Coronary artery (tissue), 2 donors: Measurements from ENCODE around the gene DGKI.

ENCODE experiments used
- DNase-seq: peaks from one replicate; pipeline ENCODE4 v3.0.0-alpha.2; 2017; ENCODE audit warnings: low spot score
- H3K27ac ChIP-seq, 2 donors: fragments of 200-600 bp; sonication (generic); one replicate each; pipeline ENCODE4 v1.5.1; 2016 to 2019
- H3K4me3 ChIP-seq: fragments of 200-600 bp; sonication (generic); 2 replicates; pipeline ENCODE4 v1.5.1; 2016; ENCODE audit warnings: mild to moderate bottlenecking, moderate library complexity
- TF ChIP-seq, protein P1 (sequence below): fragments of 200-600 bp; sonication (generic); IDR thresholded peaks from one replicate; pipeline ENCODE4 v1.5.1; 2019; ENCODE audit warnings: antibody characterized with exemption

DGKI gene

GRCh38 chr7:137579913-137580640 is 266.7 kb downstream of the DGKI start:
- TF ChIP-seq, protein P1, sequence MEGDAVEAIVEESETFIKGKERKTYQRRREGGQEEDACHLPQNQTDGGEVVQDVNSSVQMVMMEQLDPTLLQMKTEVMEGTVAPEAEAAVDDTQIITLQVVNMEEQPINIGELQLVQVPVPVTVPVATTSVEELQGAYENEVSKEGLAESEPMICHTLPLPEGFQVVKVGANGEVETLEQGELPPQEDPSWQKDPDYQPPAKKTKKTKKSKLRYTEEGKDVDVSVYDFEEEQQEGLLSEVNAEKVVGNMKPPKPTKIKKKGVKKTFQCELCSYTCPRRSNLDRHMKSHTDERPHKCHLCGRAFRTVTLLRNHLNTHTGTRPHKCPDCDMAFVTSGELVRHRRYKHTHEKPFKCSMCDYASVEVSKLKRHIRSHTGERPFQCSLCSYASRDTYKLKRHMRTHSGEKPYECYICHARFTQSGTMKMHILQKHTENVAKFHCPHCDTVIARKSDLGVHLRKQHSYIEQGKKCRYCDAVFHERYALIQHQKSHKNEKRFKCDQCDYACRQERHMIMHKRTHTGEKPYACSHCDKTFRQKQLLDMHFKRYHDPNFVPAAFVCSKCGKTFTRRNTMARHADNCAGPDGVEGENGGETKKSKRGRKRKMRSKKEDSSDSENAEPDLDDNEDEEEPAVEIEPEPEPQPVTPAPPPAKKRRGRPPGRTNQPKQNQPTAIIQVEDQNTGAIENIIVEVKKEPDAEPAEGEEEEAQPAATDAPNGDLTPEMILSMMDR: no peak
- H3K4me3 ChIP-seq: no peak overlapping the region
- no peak for DNase-seq
- H3K27ac ChIP-seq: no peak overlapping the region

DNA sequence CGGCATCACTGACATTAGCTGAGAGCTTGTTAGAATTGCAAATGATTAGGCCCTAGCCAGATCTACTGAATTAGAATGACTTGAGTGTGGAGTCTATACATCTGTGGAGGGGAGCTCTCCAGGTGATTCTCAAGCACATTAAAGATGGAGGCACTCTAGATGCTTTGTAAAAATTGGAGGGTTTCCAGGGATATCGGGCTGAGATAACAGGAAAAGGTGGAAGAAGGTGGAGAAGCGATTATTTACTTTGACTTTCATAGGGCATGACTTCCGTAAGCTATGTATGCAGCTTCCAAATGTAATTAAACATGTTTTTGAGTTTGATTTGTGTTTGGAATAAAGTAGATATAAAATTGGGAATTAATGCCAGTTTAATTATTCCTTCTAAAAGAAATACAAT is 268.2 kb downstream of the DGKI start:
- TF ChIP-seq, protein P1: no peak
- no peak overlapping the region for H3K4me3 ChIP-seq
- H3K27ac ChIP-seq: no peak overlapping the region
- DNase-seq: no peak

DNA sequence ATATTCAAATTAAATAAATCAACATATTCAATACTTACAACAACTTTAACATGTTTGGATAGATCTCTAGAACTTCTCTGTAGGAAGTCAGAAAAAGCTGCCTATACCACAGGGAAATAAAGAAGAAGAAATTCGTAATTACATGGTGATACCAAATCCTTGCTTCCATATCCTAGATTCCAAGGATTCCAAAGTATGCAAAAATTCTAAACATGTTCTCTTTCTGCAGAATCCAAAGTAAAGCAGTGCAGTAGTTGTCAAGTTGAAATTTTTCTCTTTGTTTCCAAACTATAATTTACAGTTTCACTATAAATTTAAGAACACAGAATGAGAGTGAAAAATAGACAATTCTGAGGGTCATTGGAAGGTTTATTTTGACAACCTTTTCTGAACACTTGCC is 269.6 kb downstream of the DGKI start:
- DNase-seq: no peak
- TF ChIP-seq, protein P1: no peak
- Histone ChIP-seq H3K27ac (no peak overlapping the region), H3K4me3 (no peak overlapping the region)

DNA sequence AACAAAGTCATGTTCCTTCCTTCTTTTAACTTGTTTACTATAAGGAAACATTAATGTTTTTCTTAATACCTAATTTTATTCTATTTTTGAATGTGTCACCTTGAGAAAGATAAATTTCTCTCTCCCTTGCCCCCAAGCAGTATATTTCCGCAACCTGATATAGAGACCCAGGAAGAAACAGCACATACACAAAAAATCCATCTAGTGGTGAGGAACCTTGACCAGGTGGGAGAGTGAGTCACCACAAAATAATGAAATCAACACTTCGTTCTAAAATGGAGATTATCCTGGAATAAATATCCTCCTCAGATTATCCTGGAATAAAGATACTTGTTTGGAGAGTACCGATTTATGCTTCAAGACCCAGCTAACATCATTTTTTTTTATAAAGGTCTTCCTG is 270.3 kb downstream of the DGKI start:
- no peak overlapping the region for H3K27ac ChIP-seq
- DNase-seq: no peak
- no peak overlapping the region for H3K4me3 ChIP-seq
- TF ChIP-seq, protein P1: no peak

DNA sequence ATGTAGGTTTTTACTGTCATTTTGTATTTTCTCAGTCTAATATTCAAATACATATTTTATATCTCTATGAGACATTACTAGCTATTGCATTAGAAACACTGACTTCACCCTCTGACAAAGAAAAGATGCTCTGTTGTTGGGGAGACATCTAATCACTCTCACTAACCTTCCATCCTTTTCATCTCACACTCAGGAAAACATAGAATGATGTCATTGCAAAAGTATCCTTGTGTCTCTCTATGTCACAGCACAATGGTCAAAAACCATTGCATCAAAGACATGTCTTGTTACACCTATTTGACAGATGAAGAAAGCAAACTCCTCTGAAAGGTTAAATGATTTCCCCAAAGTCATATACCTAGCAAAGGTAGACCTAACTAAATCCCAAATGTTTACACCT is 272.0 kb downstream of the DGKI start:
- TF ChIP-seq, protein P1: no peak
- Histone ChIP-seq H3K4me3 (no peak overlapping the region), H3K27ac (no peak overlapping the region)
- no peak for DNase-seq

DNA sequence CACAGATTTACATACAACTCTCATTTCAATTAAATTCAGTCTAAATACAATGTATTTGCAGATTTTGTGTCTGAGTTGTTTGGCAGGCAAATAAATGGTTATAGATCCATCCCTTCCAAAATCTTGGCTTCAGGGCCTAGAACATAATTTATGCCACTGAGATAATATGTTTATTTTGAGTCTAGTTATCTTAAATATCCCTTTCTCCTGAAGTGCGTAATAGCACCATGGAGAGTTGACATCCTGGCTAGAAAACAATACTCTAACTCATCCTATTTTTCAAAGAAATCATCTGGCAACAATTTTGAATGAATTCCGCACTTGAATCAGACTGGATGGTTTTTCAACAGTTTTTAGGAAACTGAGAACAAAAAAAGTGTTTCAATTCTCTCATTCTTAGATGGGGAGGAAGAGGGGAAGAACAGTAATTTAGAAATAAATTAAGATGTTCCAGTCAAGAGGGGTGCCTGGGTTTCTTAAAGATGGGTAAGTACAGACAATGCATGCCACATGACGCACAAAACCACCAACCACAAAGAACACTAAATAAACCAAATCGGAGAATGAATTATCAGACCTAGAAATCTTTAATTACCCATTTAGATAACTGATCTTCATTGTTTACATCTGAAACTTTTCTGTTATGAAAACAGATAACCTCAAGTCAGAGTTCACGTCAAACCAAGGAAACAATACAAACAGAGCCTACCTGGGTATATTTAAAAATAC is 274.6 kb downstream of the DGKI start:
- Histone ChIP-seq H3K27ac (no peak overlapping the region), H3K4me3 (no peak overlapping the region)
- no peak for DNase-seq
- TF ChIP-seq, protein P1: no peak

GRCh38 chr7:137564677-137565076 is 282.1 kb downstream of the DGKI start:
- H3K27ac ChIP-seq: no peak overlapping the region
- no peak overlapping the region for H3K4me3 ChIP-seq
- TF ChIP-seq, protein P1: no peak
- no peak for DNase-seq
